NCI-H2196 (cell line): ENCODE results near the gene LYRM7.
"Not testable (repeated sequence)": the region's sequence is repeated elsewhere in the genome, so short reads cannot be mapped to it uniquely, and the experiment has no call there.

Source experiments
- DNase-seq: peaks from one replicate; lab custom pipeline; 2025; ENCODE audit not compliant: unreplicated experiment; lab: John Stamatoyannopoulos, UW

LYRM7 gene

GRCh38 chr5:131170540-131171275 lies at the start of gene LYRM7:
Gene LYRM7 (plus strand): TSS chr5:131170944. CDS start chr5:131171021, 77 bp downstream.
- DNase-seq, result peak; percentile 99

- DNase-seq, result not testable (repeated sequence)
Measured at GRCh38 chr5:131127244-131127643, 43.5 kb upstream of the LYRM7 start.

DNA sequence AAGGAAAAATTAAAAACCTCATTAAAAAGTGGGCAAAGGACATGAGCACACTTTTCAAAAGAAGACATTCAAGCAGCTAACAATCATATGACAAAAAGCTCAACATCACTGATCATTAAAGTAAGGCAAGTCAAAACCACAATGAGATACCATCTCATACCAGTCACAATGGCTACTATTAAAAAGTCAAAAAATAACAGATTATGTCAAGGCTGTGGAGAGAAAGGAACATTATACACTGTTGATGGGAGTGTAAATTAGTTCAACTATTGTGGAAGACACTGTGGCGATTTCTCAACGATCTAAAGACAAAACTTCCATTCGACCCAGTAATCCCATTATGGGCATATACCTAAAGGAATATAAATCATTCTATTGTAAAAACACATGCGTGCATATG lies 41.4 kb upstream of the LYRM7 start:
- DNase-seq, result no peak

- DNase-seq, result not testable (repeated sequence)
Measured at GRCh38 chr5:131133091-131133490, 37.7 kb upstream of the LYRM7 start.

GRCh38 chr5:131138406-131138805 lies 32.3 kb upstream of the LYRM7 start:
- DNase-seq, result not testable (repeated sequence)

DNA sequence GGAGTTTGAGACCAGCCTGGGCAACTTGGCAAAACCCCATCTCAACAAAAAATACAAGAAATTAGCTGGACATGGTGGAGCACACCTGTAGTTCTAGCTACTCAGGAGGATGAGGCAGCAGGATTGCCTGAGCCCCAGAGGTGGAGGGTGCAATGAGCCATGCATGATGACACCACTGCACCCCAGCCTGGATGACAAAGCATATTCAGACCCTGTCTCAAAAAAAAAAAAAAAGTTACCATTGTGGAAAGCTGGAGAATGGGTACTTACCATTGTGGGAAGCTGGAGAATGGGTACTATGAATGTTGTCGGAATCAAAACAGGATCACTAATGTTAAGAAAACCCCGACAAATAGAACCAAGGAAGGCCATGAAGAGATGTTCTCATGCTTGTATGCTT lies 31.4 kb upstream of the LYRM7 start:
- no peak for DNase-seq

GRCh38 chr5:131142970-131143617 lies 27.6 kb upstream of the LYRM7 start:
- no peak for DNase-seq

GRCh38 chr5:131147258-131147657 lies 23.5 kb upstream of the LYRM7 start:
- no peak for DNase-seq

GRCh38 chr5:131148835-131149234 lies 21.9 kb upstream of the LYRM7 start:
- no peak for DNase-seq

DNA sequence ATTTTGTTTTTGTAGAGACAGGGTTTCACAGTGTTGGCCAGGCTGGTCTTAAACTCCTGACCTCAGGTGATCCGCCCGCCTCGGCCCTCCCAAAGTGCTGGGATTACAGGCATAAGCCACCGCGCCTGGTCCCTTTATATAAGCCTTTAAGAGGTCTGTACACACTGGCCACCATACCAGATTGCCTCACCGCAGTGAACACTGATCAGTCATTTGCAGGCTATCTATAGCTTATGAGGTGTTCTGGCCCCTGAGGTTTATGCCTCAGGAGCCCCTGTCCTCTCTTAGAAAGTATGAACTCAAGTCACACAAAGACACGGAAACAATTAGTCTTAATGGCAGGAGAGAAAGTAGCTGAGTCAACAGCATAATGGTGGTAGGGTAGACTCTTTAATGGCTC lies 20.3 kb upstream of the LYRM7 start:
- no peak for DNase-seq

DNA sequence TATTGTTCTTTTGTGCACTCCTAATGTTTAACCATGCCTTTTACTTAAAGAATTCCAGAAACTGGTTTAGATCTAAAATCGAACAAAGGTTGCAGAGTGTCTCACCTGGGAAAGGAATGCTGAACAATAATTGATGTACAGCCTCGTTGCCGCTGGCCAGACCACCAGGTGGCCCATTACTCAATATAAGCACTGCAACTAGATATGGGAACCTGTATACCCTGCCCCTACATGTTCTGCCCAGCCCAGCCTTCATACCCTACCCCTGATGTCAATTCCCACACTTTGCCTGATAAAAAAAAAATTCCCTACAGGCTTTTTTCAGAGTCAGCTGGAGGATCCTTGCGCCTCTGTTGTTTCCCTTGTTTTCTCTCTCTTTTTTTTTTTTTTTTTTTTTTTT lies 19.5 kb upstream of the LYRM7 start:
- no peak for DNase-seq

- no peak for DNase-seq
Measured at GRCh38 chr5:131156385-131156784, 14.4 kb upstream of the LYRM7 start.

- DNase-seq, result no peak
Measured at GRCh38 chr5:131156957-131157356, 13.8 kb upstream of the LYRM7 start.

DNA sequence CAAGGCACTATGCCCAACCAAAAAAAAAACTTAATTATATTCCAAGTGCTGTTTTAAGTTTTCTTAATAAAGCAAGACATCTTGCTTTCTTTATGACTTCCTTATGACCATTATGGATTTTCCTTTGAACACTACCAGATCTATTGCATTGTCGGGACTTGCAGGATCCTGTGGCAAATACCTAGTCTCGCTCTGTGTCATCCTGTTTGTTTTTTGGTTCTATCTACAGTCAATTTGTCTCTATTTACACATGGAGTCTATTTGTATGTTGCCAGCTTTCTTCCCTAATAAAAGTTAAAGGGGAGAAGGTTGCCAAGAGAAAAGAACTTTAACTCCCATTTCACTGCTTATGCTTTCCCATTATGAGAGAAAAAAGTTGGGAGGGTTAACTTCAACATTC lies 10.6 kb upstream of the LYRM7 start:
- no peak for DNase-seq

DNA sequence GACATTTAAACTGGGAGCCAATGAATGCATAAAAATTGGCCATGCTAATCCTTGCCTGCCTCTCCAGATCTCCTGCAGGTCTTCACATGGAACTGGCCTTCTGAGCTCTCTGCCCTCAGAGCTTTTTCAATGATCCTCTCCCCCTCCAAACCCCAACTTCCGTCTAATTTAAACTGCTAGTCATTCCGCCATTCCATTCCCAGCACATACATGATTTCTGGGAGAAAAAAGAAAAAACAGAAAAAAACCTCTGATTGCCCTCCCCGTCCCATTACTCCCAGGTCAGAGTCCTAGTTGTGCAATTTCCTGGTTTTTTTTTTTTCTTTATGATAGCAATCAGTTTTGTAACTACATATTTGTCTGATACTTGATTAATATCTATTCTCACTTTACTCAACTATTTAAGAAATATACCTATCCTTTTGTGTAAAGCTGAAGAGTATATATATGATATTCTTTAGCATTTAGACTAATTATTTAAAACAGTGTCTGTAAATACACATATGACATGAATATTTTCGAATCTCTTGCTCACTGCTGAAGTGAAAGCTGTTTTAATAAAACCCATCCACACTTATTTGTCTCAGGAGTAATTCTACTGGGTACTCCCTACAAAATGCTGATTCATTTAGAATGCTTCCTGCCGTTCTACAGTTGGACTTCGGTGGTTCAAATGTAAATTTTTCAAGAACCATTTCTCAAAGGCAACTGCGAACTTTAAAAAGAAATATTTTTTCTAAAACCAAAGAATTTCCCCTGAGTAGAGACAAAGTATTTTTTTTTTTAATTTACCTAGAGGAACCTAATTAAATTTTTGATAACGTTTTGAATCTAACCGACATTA lies 7.2 kb upstream of the LYRM7 start:
- DNase-seq, result no peak

- peak; percentile 39 for DNase-seq
Measured at GRCh38 chr5:131164191-131165118, 6.3 kb upstream of the LYRM7 start.

- DNase-seq, result peak; percentile 94
Measured at GRCh38 chr5:131165119-131165727, 5.5 kb upstream of the LYRM7 start, which contains the start of gene HINT1. Gene HINT1 (minus strand): TSS chr5:131165256. CDS start chr5:131165205, 51 bp downstream.

- DNase-seq, result no peak
Measured at GRCh38 chr5:131167615-131168014, 3.1 kb upstream of the LYRM7 start.

DNA sequence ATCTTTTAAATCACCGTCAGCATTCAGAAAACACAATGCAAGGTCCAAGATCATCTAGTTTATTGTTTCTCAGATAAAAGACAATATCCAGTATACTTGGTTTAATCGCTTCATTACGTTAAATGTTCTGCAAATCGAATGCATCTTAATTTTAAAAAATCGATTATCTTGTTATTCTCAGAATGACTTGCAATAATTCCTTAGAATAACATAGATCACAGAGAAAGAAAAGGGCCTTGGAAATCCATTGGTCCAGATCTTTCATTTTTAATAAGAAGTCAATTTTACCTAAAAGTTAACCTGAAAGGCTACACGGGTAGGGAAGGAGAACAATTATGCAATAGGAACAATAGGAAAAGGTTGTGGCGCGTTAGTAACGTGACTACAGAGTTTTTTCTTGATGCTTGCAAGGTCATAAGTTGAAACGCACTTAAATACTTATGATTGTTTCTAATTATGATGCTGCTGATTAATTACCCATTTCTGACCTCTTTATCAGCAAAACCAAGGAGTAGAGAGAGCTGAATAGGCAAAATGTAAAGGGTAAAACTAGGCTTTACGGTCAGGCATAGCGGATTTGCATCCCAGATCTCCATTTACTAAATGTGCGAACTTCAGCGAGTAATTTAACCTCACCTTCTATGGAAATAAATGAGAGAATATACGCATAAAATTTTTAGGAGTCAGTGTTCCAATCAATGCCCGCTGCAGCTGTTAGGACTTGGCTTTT lies 769 bp upstream of the LYRM7 start:
- DNase-seq, result no peak
